PFSK-1 (cell line): ENCODE results near the gene TMPRSS12.

Experiments
- POLR2AphosphoS5 ChIP-seq: IDR thresholded peaks from 2 replicates; pipeline ENCODE4 v1.6.1; 2012; ENCODE audit warnings: low read depth, mild to moderate bottlenecking, control low read depth, low read length, moderate library complexity
- REST ChIP-seq, 2 experiments: IDR thresholded peaks; 2 replicates each; pipeline versions ENCODE4 v1.6.1 to v1.8.0; 2011 to 2012; ENCODE audit warnings: low read depth in 2 of 2, low read length in 2 of 2, control low read depth in 1 of 2, inconsistent platforms in 1 of 2, mild to moderate bottlenecking in 1 of 2, moderate library complexity in 1 of 2; ENCODE audit not compliant: insufficient read depth in 1 of 2
- SIN3A ChIP-seq: IDR thresholded peaks from 2 replicates; pipeline ENCODE4 v1.6.1; 2012; ENCODE audit warnings: mild to moderate bottlenecking, low read length, moderate library complexity, borderline replicate concordance; ENCODE audit not compliant: insufficient read depth
- TAF1 ChIP-seq: IDR thresholded peaks from 2 replicates; pipeline ENCODE4 v1.6.1; 2012; ENCODE audit warnings: low read length, control low read depth, borderline replicate concordance; ENCODE audit not compliant: insufficient read depth

DNA sequence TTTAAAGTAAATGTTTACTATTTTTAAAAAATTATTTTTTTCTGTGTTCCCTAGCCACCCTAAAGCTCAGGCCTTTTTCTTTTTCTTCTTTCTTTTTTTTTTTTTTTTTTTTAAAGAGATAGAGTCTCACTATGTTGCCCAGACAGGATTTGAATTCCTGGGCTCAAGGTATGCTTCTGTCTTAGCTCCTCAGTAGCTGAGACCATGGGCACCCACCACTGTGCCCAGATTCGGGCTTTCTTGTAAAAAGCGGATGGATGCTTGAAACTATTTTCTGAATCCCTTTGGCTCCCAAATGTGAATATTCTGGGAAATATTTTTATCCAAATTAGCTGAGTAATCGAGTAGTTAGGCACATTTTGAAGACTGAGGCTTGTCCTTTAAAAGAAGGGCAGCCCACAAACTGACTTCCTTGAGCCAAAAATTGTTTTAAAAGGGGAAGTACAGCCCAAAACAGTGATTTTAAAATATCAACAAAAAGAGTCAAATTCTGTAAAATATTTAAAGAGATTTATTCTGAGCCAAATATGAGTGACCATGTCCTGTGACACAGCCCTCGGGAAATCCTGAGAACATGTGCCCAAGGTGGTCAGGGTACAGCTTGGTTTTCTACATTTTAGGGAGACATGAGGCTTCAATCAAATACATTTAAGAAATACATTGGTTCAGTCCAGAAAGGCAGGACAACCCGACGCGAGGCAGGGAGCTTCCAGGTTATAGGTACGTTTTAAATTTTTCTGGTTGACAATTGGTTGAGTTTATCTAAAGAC is 80.8 kb downstream of the TMPRSS12 start:
- TF ChIP-seq POLR2AphosphoS5 (no peak), REST (IDR thresholded peaks at IDR 0.05; ENCODE audit: insufficient read depth in 1 of 2, low read depth in 2 of 2, low read length in 2 of 2) (no peak), TAF1 (no peak), SIN3A (no peak)
